Stimulated activated CD8-positive, alpha-beta memory T cell treated with anti-CD3 and anti-CD28 coated beads, Interleukin-7, amount 100 ng/mL, for 48 hours (primary cell): Measurements from ENCODE around the gene PATL1.

Source experiments
- DNase-seq, 2 donors: peaks; one replicate each; pipeline ENCODE4 v3.0.0-alpha.2; 2020; ENCODE audit warnings: low read depth in 1 of 2; ENCODE audit errors: extremely low read depth in 1 of 2

PATL1 gene

GRCh38 chr11:59615637-59616395 is 53.0 kb downstream of the PATL1 start, which contains the start of gene OSBP:
Gene OSBP (minus strand): TSS chr11:59615774. CDS start chr11:59615664, 110 bp downstream.
- DNase-seq: peak; percentile 94 to 96

GRCh38 chr11:59615120-59615636 is 53.7 kb downstream of the PATL1 start:
- DNase-seq: peak; percentile 16 to 34

DNA sequence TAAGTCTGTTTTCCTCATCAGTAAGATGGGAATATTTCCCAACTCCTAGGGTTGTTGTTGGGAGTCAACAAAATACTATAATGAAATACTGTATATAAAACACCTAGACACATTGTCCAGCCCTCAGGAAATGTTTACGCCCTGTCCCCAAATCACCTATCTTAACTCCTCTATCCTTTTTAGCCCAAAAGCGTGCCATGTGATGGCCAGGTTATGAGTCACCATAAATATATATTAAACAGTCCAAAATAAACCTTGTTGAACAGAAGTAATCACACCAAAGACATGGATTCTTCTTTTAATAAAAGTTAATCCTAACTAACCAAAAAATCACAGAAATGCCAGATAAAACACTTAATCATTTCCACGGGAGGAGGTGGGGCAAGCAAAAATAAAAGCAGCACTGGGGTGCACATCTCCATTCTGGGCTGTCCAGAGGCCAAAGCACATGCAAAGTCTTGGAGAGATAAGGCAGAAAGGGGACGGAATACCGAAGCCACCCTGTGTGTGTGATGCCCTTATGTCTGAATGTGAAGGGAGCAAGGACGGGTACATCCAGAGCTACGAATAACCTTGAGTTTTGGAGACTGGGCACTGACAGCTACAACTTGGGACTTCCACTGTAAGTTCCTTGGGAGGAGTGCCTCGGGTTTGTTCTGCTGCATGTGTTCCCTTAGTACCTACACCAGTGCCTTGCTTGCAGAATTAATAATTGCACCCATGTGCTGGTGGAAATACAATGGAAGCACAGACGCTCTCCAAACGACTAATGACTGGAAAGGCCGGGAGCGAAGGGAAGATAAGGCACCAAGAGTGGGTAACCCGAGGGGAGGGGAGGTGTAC is 54.3 kb downstream of the PATL1 start:
- no peak for DNase-seq

DNA sequence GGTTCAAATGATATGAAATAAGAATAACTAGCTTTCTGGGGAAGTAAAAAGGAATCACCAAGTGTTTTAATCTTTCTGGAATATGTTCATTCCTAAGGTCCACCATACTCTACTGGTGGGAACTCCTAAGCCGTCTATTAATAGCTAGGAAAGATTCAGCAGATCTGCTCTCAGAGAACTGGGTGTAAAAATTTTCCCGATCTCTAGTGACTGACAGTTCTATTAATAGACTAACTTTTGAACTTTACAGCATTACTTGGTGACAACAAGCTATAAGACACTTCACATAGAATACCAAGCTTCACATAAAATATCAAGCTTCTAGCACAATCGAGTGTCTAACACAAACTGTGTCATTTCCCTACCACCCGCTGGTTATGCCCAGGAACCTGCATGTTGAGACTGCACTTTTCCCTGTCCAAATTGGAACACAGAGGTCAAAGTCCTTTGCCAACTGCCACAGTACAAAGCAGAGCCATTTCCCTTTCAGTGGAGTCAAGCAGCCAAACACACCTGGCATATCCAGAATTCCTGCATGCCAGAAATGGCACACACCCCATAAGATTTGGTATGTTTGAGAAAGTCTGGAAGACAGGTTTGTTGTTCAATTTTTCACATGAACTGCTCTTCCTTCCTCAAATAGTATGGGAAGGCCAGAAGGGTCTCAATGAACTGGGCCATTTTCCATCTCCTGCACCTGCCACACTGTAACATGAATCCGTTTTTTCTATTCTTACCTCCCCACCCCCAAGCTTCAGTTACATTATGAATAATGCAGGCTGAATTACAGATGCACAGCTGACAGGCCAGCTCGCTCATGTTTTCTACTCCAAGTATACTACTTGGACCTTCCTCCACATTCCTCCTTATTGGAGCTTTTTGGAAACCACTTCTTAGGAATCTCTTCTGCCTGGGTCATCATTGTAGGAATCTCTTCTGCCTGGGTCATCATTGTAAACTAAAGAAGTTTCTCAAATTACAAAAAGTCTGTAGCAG is 57.0 kb downstream of the PATL1 start:
- DNase-seq: no peak

GRCh38 chr11:59610289-59610688 is 58.5 kb downstream of the PATL1 start:
- peak in 1 of 2 donors; percentile 6 for DNase-seq

DNA sequence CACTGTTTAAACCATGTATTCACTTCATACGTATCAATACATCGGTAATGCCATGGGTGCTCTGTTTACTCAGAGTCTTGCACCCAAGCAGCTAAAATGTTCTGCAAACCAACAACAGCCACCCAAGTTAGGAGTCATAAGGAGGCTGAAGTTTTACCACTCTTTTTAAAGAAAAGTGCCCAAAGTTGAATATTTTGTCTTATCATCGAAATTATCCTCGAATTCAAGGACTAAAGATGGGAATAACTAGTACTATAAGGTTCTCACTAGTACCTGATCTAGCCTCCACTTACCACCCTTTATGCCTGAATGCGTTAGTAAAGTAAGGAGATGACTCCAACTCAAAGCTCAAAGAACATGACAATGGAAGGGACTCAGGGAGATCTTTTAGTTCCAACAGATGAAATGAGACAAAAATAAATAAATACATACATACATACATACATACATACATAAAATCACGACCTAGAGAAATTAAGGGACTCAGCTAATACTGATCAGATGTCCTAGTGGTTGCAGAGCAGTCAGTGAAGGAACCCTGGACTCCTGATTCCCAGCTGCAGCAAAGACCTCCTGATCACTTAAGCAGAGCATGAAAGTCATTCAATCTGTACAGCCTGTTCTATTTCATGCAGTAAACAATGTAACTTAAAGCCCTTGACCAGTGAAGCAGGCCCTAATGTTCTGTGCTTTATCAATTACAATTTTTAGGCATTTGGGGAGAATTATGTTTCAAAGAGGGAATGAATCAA is 61.0 kb downstream of the PATL1 start:
- no peak for DNase-seq

- DNase-seq: no peak
These were observed 66.4 kb downstream of the PATL1 start for GRCh38 chr11:59602432-59602831.

DNA sequence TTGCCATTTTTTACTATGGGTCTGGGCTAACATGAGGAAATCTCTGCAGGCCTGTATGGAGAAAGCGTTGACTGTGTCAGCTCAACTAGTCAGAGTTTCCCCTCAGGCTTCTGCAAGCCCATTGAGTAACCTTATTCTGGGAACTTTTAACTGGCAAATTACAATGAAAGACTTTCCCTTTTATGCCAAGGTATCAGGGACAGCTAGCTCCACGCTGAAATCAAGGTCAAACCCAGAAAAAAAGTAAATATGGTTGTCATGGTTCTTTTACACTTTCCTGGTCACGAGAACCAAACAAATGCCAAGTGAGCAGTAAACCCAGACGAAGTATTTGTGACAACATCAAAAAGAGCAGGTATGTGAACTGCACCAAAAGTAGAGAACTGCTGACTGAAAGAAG is 67.0 kb downstream of the PATL1 start:
- no peak for DNase-seq

- no peak for DNase-seq
These were observed 68.2 kb downstream of the PATL1 start for GRCh38 chr11:59600636-59601035.

- no peak for DNase-seq
These were observed 68.6 kb downstream of the PATL1 start for GRCh38 chr11:59600234-59600633.

GRCh38 chr11:59598961-59599360 is 69.9 kb downstream of the PATL1 start:
- DNase-seq: no peak
